ENCODE measurements around the gene HEBP1. TPM values are rescaled to one million over a fixed set of nuclear protein-coding genes. Genes with fewer than 3 reads are reported as not detected.

Gene HEBP1
- total and polyA plus RNA-seq, 2 donors, result 22.0 to 68.5 TPM

GRCh38 chr12:12974211-12974610 is 25.9 kb downstream of the HEBP1 start:
- WGBS, result 93% methylated on average over 4 of the region's 4 CpGs
- Histone ChIP-seq H3K4me1 (ENCODE audit: insufficient read depth) (peaks cover 1% of the 10 kb centered on the region), H3K4me3 (ENCODE audit: low read depth, low read length) (no peak overlapping the region), H3K36me3 (ENCODE audit: insufficient read depth) (peaks cover 3% of the 10 kb centered on the region), H3K27ac (ENCODE audit: low read depth) (no peak overlapping the region)
- DNase-seq (ENCODE audit: extremely low spot score), result no peak

GRCh38 chr12:12973019-12973418 is 27.0 kb downstream of the HEBP1 start:
- DNase-seq (ENCODE audit: extremely low spot score), result no peak
- Histone ChIP-seq H3K4me3 (ENCODE audit: low read depth, low read length) (no peak overlapping the region), H3K36me3 (ENCODE audit: insufficient read depth) (peaks cover 3% of the 10 kb centered on the region), H3K4me1 (ENCODE audit: insufficient read depth) (peaks cover 1% of the 10 kb centered on the region), H3K27ac (ENCODE audit: low read depth) (no peak overlapping the region)
- WGBS, result 99% methylated on average over 2 of the region's 2 CpGs

- no peaks in the 10 kb centered on the region for H3K4me1 ChIP-seq (ENCODE audit: insufficient read depth)
- DNase-seq (ENCODE audit: extremely low spot score), result no peak
- no peak overlapping the region for H3K27ac ChIP-seq (ENCODE audit: low read depth)
- H3K36me3 ChIP-seq (ENCODE audit: insufficient read depth), result peaks cover 2% of the 10 kb centered on the region
- H3K4me3 ChIP-seq (ENCODE audit: low read depth, low read length), result no peak overlapping the region
- 76% methylated on average over 4 of the region's 4 CpGs for WGBS
These were observed 34.2 kb downstream of the HEBP1 start for GRCh38 chr12:12965836-12966235.

GRCh38 chr12:12964255-12964654 is 35.8 kb downstream of the HEBP1 start:
- no peak overlapping the region for H3K27ac ChIP-seq (ENCODE audit: low read depth)
- no peak overlapping the region for H3K4me3 ChIP-seq (ENCODE audit: low read depth, low read length)
- peaks cover 2% of the 10 kb centered on the region for H3K36me3 ChIP-seq (ENCODE audit: insufficient read depth)
- no peak for DNase-seq (ENCODE audit: extremely low spot score)
- 88% methylated on average over 4 of the region's 4 CpGs for WGBS
- H3K4me1 ChIP-seq (ENCODE audit: insufficient read depth), result no peaks in the 10 kb centered on the region

- 70% methylated on average over 5 of the region's 5 CpGs for WGBS
- no peaks in the 10 kb centered on the region for H3K4me1 ChIP-seq (ENCODE audit: insufficient read depth)
- no peak overlapping the region for H3K4me3 ChIP-seq (ENCODE audit: low read depth, low read length)
- no peak for DNase-seq (ENCODE audit: extremely low spot score)
- peaks cover 2% of the 10 kb centered on the region for H3K36me3 ChIP-seq (ENCODE audit: insufficient read depth)
- no peak overlapping the region for H3K27ac ChIP-seq (ENCODE audit: low read depth)
These were observed 39.3 kb downstream of the HEBP1 start for GRCh38 chr12:12960639-12961209.

GRCh38 chr12:12958886-12959285 is 41.2 kb downstream of the HEBP1 start:
- H3K27ac ChIP-seq (ENCODE audit: low read depth), result no peak overlapping the region
- H3K4me1 ChIP-seq (ENCODE audit: insufficient read depth), result no peaks in the 10 kb centered on the region
- no peak for DNase-seq (ENCODE audit: extremely low spot score)
- whole genome bisulfite sequencing, result 84% methylated on average over 7 of the region's 7 CpGs
- no peak overlapping the region for H3K4me3 ChIP-seq (ENCODE audit: low read depth, low read length)
- peaks cover 2% of the 10 kb centered on the region for H3K36me3 ChIP-seq (ENCODE audit: insufficient read depth)

GRCh38 chr12:12954878-12955625 is 45.0 kb downstream of the HEBP1 start:
- WGBS, result 93% methylated on average over 6 of the region's 6 CpGs
- no peak overlapping the region for H3K27ac ChIP-seq (ENCODE audit: low read depth)
- H3K36me3 ChIP-seq (ENCODE audit: insufficient read depth), result no peaks in the 10 kb centered on the region
- no peak for DNase-seq (ENCODE audit: extremely low spot score)
- H3K4me3 ChIP-seq (ENCODE audit: low read depth, low read length), result no peak overlapping the region
- no peaks in the 10 kb centered on the region for H3K4me1 ChIP-seq (ENCODE audit: insufficient read depth)

- no peak for DNase-seq (ENCODE audit: extremely low spot score)
These were observed 45.7 kb downstream of the HEBP1 start for GRCh38 chr12:12954356-12954755.

GRCh38 chr12:12952036-12952435 is 48.0 kb downstream of the HEBP1 start, which contains the start of gene GPRC5D:
TSS of gene GPRC5D (minus strand) at chr12:12952170. CDS start at chr12:12950384, 1,786 bp downstream.
- 94% methylated on average over 6 of the region's 6 CpGs for WGBS
- H3K4me3 ChIP-seq (ENCODE audit: low read depth, low read length), result no peak within 1 kb of the TSS
- no peaks in the 10 kb centered on the region for H3K4me1 ChIP-seq (ENCODE audit: insufficient read depth)
- no peaks in the 10 kb centered on the region for H3K36me3 ChIP-seq (ENCODE audit: insufficient read depth)
- no peak within 1 kb of the TSS for H3K27ac ChIP-seq (ENCODE audit: low read depth)
- no peak for DNase-seq (ENCODE audit: extremely low spot score)

More at GRCh38 chr12:12954356-12954755, 45.7 kb downstream of the HEBP1 start:
- H3K36me3 ChIP-seq (ENCODE audit: insufficient read depth), result no peaks in the 10 kb centered on the region
- WGBS, result 68% methylated on average over 4 of the region's 4 CpGs
- no peak overlapping the region for H3K27ac ChIP-seq (ENCODE audit: low read depth)
- H3K4me3 ChIP-seq (ENCODE audit: low read depth, low read length), result no peak overlapping the region
- H3K4me1 ChIP-seq (ENCODE audit: insufficient read depth), result no peaks in the 10 kb centered on the region

GRCh38 chr12:12951504-12951903 is 48.6 kb downstream of the HEBP1 start:
- DNase-seq (ENCODE audit: extremely low spot score), result no peak
- Histone ChIP-seq H3K36me3 (ENCODE audit: insufficient read depth) (no peaks in the 10 kb centered on the region), H3K4me3 (ENCODE audit: low read depth, low read length) (no peak overlapping the region), H3K27ac (ENCODE audit: low read depth) (no peak overlapping the region), H3K4me1 (ENCODE audit: insufficient read depth) (no peaks in the 10 kb centered on the region)
- 86% methylated on average over 1 of the region's 1 CpG for WGBS

- no peak for DNase-seq (ENCODE audit: extremely low spot score)
- WGBS, result 86% methylated on average over 4 of the region's 4 CpGs
These were observed 52.2 kb downstream of the HEBP1 start for GRCh38 chr12:12947902-12948301.

GRCh38 chr12:12946686-12947355 is 53.2 kb downstream of the HEBP1 start:
- no peaks in the 10 kb centered on the region for H3K4me1 ChIP-seq (ENCODE audit: insufficient read depth)
- H3K36me3 ChIP-seq (ENCODE audit: insufficient read depth), result no peaks in the 10 kb centered on the region
- no peak for DNase-seq (ENCODE audit: extremely low spot score)
- 86% methylated on average over 7 of the region's 7 CpGs for WGBS
- H3K4me3 ChIP-seq (ENCODE audit: low read depth, low read length), result no peak overlapping the region
- no peak overlapping the region for H3K27ac ChIP-seq (ENCODE audit: low read depth)

More at GRCh38 chr12:12947902-12948301, 52.2 kb downstream of the HEBP1 start:
- Histone ChIP-seq H3K4me3 (ENCODE audit: low read depth, low read length) (no peak overlapping the region), H3K4me1 (ENCODE audit: insufficient read depth) (no peaks in the 10 kb centered on the region), H3K27ac (ENCODE audit: low read depth) (no peak overlapping the region), H3K36me3 (ENCODE audit: insufficient read depth) (no peaks in the 10 kb centered on the region)

GRCh38 chr12:12945591-12945990 is 54.5 kb downstream of the HEBP1 start:
- Histone ChIP-seq H3K27ac (ENCODE audit: low read depth) (no peak overlapping the region), H3K4me3 (ENCODE audit: low read depth, low read length) (no peak overlapping the region), H3K36me3 (ENCODE audit: insufficient read depth) (no peaks in the 10 kb centered on the region), H3K4me1 (ENCODE audit: insufficient read depth) (no peaks in the 10 kb centered on the region)
- no peak for DNase-seq (ENCODE audit: extremely low spot score)

Measured in urinary bladder (tissue), 4 donors.